NB4 (cell line): ENCODE measurements around the gene KIF3B.

Experiments used
- DNase-seq: peaks from one replicate; pipeline ENCODE4 v3.0.0; 2010; ENCODE audit warnings: low read depth
- H3K4me3 ChIP-seq: one replicate; pipeline ENCODE4 v1.5.1; 2011; ENCODE audit warnings: mild to moderate bottlenecking, low read depth, low read length, moderate library complexity
- MYC ChIP-seq: IDR thresholded peaks from 2 replicates; pipeline ENCODE4 v1.6.1; 2011; ENCODE audit warnings: low read depth, low read length
- POLR2A ChIP-seq: IDR thresholded peaks from 2 replicates; pipeline ENCODE4 v1.6.1; 2011; ENCODE audit warnings: mild to moderate bottlenecking; ENCODE audit not compliant: insufficient read length; ENCODE audit errors: extremely low read depth
- TF ChIP-seq, protein P1 (sequence below): IDR thresholded peaks from one replicate; pipeline ENCODE4 v1.5.1; 2012; ENCODE audit warnings: low read depth, low read length
- TF ChIP-seq, protein P2 (sequence below): IDR thresholded peaks from 2 replicates; pipeline ENCODE4 v1.6.1; 2011; ENCODE audit warnings: low read depth, low read length

Gene KIF3B

DNA sequence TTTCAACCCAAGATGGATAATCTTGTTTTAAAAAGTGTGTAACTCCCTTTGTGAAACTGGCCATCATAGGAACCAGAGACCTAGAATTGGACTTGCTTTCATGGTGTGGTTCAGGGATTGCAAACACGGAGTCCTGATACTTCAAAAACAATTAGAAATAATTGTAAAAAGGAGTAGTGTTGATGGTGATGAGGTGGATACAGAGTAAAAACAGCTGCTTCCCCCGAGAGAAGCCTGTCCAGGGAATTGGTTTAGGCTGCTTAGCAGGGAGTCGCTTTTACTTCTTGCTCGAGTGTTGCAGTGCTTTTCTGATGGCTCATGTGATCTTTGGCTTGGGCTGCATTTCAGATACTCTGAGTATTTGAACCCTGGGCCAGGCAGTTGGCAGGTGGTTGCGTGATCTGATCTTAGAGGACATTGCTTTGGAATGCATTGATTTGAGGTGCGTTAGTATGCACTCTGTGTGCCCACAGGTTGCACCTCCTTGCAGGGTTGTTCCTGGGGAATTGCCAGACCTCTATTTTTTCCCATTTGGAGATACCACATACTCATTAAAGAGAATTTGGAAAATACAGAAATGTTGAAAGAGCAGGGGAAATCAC is 19.5 kb downstream of the KIF3B start:
- no peak for DNase-seq
- no peak for TF ChIP-seq MYC
- no peak for TF ChIP-seq POLR2A
- TF ChIP-seq, protein P1, sequence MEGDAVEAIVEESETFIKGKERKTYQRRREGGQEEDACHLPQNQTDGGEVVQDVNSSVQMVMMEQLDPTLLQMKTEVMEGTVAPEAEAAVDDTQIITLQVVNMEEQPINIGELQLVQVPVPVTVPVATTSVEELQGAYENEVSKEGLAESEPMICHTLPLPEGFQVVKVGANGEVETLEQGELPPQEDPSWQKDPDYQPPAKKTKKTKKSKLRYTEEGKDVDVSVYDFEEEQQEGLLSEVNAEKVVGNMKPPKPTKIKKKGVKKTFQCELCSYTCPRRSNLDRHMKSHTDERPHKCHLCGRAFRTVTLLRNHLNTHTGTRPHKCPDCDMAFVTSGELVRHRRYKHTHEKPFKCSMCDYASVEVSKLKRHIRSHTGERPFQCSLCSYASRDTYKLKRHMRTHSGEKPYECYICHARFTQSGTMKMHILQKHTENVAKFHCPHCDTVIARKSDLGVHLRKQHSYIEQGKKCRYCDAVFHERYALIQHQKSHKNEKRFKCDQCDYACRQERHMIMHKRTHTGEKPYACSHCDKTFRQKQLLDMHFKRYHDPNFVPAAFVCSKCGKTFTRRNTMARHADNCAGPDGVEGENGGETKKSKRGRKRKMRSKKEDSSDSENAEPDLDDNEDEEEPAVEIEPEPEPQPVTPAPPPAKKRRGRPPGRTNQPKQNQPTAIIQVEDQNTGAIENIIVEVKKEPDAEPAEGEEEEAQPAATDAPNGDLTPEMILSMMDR: no peak
- TF ChIP-seq, protein P2, sequence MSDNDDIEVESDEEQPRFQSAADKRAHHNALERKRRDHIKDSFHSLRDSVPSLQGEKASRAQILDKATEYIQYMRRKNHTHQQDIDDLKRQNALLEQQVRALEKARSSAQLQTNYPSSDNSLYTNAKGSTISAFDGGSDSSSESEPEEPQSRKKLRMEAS: no peak

DNA sequence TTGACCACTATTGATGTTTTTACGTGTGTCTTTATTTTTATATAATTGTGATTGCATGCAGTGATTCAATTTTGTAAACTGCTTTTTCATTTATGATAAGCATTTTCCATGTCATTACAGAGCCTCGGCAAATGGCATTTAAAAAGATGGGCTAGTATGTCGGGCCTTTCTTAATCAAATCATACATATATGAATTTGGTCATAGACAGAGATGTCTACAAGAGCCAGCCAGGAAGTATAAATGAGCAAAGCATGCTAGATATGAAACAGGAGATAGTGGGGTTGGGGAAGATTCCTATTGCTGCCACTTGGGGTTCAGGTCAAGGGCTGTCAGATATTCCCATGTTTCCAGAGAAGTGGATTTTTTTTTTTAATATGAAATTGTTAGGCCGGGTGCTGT is 20.0 kb downstream of the KIF3B start:
- H3K4me3 ChIP-seq: no peak overlapping the region
- no peak for DNase-seq
- TF ChIP-seq MYC (no peak), POLR2A (no peak)
- TF ChIP-seq, protein P2: no peak
- TF ChIP-seq, protein P1: no peak

More for the DNA sequence above, 19.5 kb downstream of the KIF3B start:
- no peak overlapping the region for H3K4me3 ChIP-seq

DNA sequence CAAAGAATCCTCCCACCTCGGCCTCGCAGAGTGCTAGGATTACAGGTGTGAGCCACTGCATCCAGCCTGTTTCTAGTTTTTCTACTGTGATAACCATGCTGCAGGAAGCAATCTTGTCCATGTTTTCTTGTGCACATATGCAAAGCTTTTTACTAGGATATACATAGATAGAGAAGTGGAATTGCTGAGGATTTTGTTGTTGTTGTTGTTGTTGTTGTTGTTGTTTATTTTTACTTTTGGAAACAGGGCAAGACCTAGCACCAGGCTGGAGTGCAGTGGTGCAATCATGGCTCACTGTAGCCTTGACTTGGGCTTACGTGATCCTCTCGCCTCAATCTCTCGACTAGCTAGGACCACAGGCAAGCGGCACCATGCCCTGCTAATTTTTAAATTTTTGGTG is 23.2 kb downstream of the KIF3B start:
- H3K4me3 ChIP-seq: no peak overlapping the region
- DNase-seq: no peak
- TF ChIP-seq MYC: no peak
- TF ChIP-seq, protein P2: no peak
- TF ChIP-seq, protein P1: no peak
- TF ChIP-seq POLR2A: no peak

DNA sequence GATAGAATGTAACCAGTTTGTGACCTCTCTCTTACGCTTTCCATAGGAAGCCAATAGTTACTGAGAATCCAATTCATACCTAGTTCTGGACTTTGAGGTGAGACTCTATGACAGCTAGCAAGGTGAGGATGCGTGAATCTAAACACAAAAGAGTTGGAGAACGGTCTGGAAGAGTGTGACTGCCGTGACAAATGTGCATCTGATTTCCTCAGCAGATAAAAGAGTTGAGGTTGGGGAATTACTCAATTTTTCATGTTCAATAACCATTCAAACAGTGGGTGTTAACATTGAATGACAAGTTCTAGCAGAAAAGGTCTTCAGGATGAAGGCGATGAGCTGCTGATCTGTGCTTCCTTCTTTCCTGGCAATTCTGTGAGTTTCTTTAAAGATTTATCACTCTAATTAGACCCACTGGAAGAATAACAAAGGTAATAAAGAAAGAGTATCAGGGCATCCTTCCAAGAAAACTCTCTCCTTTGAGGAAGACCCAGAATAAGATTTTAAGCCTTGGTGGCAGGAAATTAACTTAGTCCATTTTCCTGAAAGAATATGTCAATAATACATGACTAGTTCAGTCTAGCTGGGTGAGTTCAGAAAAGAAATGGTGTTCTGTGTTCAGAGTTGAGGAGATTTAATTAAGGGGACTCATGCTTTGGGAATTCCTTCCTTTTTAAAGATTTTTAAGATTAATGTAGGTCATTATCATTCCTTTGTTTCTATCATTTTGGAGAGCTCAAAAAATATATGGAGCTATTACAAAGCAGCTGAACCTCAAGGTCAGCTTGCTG is 24.5 kb downstream of the KIF3B start:
- TF ChIP-seq POLR2A (no peak), MYC (no peak)
- TF ChIP-seq, protein P1: no peak
- TF ChIP-seq, protein P2: no peak
- DNase-seq: no peak
- H3K4me3 ChIP-seq: no peak overlapping the region

DNA sequence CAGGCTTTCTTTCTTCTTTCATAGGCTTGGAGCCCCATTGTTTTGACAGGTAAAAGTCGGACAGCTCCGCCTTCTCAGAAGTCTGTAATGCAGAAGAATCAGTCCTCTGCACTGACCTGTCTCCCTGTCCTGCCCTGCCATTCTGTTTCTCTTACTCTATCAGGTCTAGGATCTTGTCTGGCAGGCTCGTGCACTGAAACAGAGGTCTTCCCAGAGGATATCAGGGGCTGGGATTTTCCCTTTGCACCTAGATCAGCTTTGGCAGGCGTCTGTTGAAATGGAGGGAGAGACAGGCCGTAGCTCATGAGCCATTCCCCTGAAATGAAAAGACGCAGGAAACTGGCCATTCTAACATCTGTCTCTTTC is 25.0 kb downstream of the KIF3B start:
- H3K4me3 ChIP-seq: no peak overlapping the region
- TF ChIP-seq MYC (no peak), POLR2A (no peak)
- TF ChIP-seq, protein P1: no peak
- TF ChIP-seq, protein P2: no peak
- no peak for DNase-seq
